Osteoblast (primary cell): ENCODE data around the gene ENDOD1. TPM values are rescaled to one million over a fixed set of nuclear protein-coding genes. Genes with fewer than 3 reads are reported as not detected.

Source experiments
- DNase-seq: peaks from one replicate; pipeline ENCODE4 v3.0.0; 2011; ENCODE audit warnings: low spot score, mixed read lengths; ENCODE audit not compliant: insufficient read length; ENCODE audit errors: missing footprints
- H2AFZ ChIP-seq: 2 replicates; pipeline ENCODE4 v1.6.0; 2011; ENCODE audit warnings: mild to moderate bottlenecking, low read length
- H3K27ac ChIP-seq: 2 replicates; pipeline ENCODE4 v1.5.1; 2011; ENCODE audit warnings: mild to moderate bottlenecking, low read depth, low read length, moderate library complexity
- H3K27me3 ChIP-seq: 2 replicates; pipeline ENCODE4 v1.6.0; 2012; ENCODE audit warnings: mild to moderate bottlenecking, control low read depth, inconsistent platforms, low read length, moderate library complexity; ENCODE audit not compliant: insufficient read depth
- H3K36me3 ChIP-seq: 2 replicates; pipeline ENCODE4 v1.5.1; 2011; ENCODE audit warnings: mild to moderate bottlenecking, low read length, control low read depth, moderate library complexity; ENCODE audit not compliant: insufficient read depth
- H3K4me1 ChIP-seq: 2 replicates; pipeline ENCODE4 v1.5.1; 2011; ENCODE audit warnings: mild to moderate bottlenecking, low read length, control low read depth, moderate library complexity; ENCODE audit not compliant: insufficient read depth
- H3K4me2 ChIP-seq: 2 replicates; pipeline ENCODE4 v1.6.0; 2011; ENCODE audit warnings: mild to moderate bottlenecking, low read length; ENCODE audit not compliant: insufficient read depth
- H3K4me3 ChIP-seq: fragments of 200-600 bp; sonication (generic); 3 replicates; pipeline ENCODE4 v1.5.1; 2012; ENCODE audit warnings: mild to moderate bottlenecking, low read length, inconsistent platforms; ENCODE audit not compliant: insufficient read depth
- H3K79me2 ChIP-seq: 2 replicates; pipeline ENCODE4 v1.6.0; 2012; ENCODE audit warnings: mild to moderate bottlenecking, low read length, control low read depth, inconsistent platforms; ENCODE audit not compliant: insufficient read depth
- H3K9me3 ChIP-seq: 2 replicates; pipeline ENCODE4 v1.5.1; 2011; ENCODE audit warnings: low read depth, low read length, control low read depth
- H4K20me1 ChIP-seq: 2 replicates; pipeline ENCODE4 v1.6.0; 2012; ENCODE audit warnings: mild to moderate bottlenecking, low read length, control low read depth; ENCODE audit not compliant: insufficient read depth
- CTCF ChIP-seq: IDR thresholded peaks from 2 replicates; pipeline ENCODE4 v1.5.1; 2011; ENCODE audit warnings: mild to moderate bottlenecking, low read depth, low read length, moderate library complexity; ENCODE audit errors: extremely low read depth
- total RNA-seq: library from RNA; depleted of rRNA; stranded (reverse); fragments of >200 nt; gene quantifications from 2 replicates; pipeline ENCODE4 v1.2.3, GENCODE V29; 2012

Gene ENDOD1
- total RNA-seq, 1 donor, result 44.2 TPM

GRCh38 chr11:95148938-95149337 is 59.3 kb downstream of the ENDOD1 start:
- DNase-seq, result no peak
- no peaks in the 10 kb centered on the region for H3K36me3 ChIP-seq

DNA sequence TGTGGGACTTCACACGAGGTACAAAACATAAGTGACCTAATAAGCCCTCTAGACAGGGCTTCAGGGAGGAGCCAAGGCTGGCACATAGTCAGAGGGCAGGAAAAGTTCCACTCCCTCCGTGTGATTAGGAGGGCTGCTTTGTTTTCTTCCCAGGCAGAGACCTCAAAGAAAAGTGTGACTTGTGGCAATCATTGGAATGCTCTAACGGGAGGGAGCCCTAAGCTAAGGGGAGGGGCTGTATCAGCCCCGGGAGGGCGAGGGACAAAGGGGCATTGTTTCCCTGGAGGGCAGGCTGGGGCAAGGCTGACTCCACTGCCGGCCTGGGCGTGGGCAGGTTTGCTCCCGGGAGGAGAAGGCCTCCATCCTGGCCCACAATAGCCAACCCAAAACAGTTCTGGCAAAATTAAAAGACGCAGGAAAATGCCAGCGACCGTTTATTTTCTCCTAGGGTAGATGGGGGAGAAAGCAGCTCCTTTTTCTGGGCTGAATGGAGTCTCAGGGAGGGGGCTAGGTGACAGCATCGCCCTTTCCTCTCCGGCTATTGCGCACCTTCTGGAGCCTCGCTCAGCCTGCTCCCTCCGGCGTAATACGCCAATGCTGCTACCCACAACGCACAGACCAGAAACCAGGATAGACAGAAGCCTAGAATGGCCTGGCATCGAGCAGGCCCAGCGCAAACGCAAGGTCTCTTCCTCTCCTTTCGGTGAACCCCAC is 60.2 kb downstream of the ENDOD1 start:
- peak overlapping the region; percentile 15 for H3K27ac ChIP-seq

More at GRCh38 chr11:95148938-95149337, 59.3 kb downstream of the ENDOD1 start:
- TF ChIP-seq CTCF, result no peak
- Histone ChIP-seq H2AFZ (no peak overlapping the region), H3K79me2 (no peaks in the 10 kb centered on the region), H3K9me3 (no peaks in the 10 kb centered on the region), H3K4me2 (no peak overlapping the region), H3K4me3 (no peak overlapping the region), H3K27me3 (no peaks in the 10 kb centered on the region), H3K4me1 (peaks cover 42% of the 10 kb centered on the region), H4K20me1 (no peaks in the 10 kb centered on the region), H3K27ac (no peak overlapping the region)

DNA sequence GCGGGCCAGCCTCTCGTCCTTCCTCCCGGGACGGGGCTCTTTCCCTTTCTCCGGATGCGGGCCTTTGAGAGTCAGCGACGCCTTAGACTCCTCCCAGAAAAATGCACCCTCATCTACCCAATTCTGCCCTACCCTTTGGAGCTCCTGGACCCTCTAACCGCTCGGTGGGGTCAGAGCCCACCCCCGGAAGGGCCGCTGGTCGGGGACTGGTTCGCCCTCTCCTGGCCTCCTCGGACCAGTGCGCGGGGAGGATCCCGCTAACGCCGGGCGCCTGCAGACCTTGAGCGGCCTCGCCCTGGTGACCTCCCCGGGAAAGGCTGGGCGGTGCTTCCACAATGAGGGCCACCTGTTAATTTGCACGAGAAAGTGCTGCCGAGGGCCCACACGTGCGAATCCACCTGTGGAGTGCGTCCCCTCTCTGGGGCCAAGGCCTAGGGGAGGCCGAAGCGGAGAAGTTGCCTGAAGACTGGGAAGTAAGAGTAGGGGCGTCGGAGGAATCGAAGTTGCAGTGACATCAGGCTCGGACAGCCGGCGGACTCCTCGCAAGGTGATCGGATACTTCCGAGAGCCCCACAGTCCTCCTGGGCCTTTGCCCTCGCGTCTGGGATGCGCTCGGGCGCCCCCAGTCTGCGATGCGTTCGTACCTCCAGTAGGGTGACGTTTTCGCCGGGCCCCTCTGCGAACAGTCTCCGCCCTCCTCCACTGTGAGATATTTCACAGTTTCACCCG is 61.5 kb downstream of the ENDOD1 start:
- Histone ChIP-seq H3K4me3 (peak overlapping the region; percentile 81), H3K27me3 (no peaks in the 10 kb centered on the region), H3K36me3 (no peaks in the 10 kb centered on the region), H3K4me2 (peak overlapping the region; percentile 97), H3K79me2 (no peaks in the 10 kb centered on the region), H2AFZ (peak overlapping the region; percentile 98), H3K9me3 (no peaks in the 10 kb centered on the region), H3K27ac (peak overlapping the region; percentile 74), H4K20me1 (no peaks in the 10 kb centered on the region), H3K4me1 (peaks cover 32% of the 10 kb centered on the region)
- peak; percentile 98 for DNase-seq
- peak; percentile 70 for TF ChIP-seq CTCF

More for the DNA sequence above, 60.2 kb downstream of the ENDOD1 start:
- H3K27me3 ChIP-seq, result no peaks in the 10 kb centered on the region
- H3K9me3 ChIP-seq, result no peaks in the 10 kb centered on the region
- DNase-seq, result no peak
- TF ChIP-seq CTCF, result no peak
- H3K4me2 ChIP-seq, result peak overlapping the region; percentile 97
- H3K36me3 ChIP-seq, result no peaks in the 10 kb centered on the region
- peaks cover 34% of the 10 kb centered on the region for H3K4me1 ChIP-seq
- no peaks in the 10 kb centered on the region for H3K79me2 ChIP-seq
- peak overlapping the region; percentile 98 for H2AFZ ChIP-seq
- peak overlapping the region; percentile 81 for H3K4me3 ChIP-seq
- H4K20me1 ChIP-seq, result no peaks in the 10 kb centered on the region
